PFSK-1 (cell line): ENCODE results near the gene NOL12.

Source experiments
- POLR2AphosphoS5 ChIP-seq: IDR thresholded peaks from 2 replicates; pipeline ENCODE4 v1.6.1; 2012; ENCODE audit warnings: low read depth, mild to moderate bottlenecking, control low read depth, low read length, moderate library complexity
- REST ChIP-seq, 2 experiments: IDR thresholded peaks; 2 replicates each; pipeline versions ENCODE4 v1.6.1 to v1.8.0; 2011 to 2012; ENCODE audit warnings: low read depth in 2 of 2, low read length in 2 of 2, control low read depth in 1 of 2, inconsistent platforms in 1 of 2, mild to moderate bottlenecking in 1 of 2, moderate library complexity in 1 of 2; ENCODE audit not compliant: insufficient read depth in 1 of 2

- no peak for TF ChIP-seq REST (IDR thresholded peaks at IDR 0.05; ENCODE audit: insufficient read depth in 1 of 2, low read depth in 2 of 2, low read length in 2 of 2)
- no peak for TF ChIP-seq POLR2AphosphoS5
Observed at GRCh38 chr22:37662039-37662438, 24.1 kb upstream of the NOL12 start.
